GM23248 (cell line): Measurements from ENCODE around the gene SUSD2.

Source experiments
- EZH2 ChIP-seq: fragments of 200-600 bp; sonication (generic); IDR thresholded peaks from 2 replicates; pipeline ENCODE4 v1.6.1; 2018; ENCODE audit warnings: antibody characterized with exemption, mild to moderate bottlenecking; ENCODE audit not compliant: insufficient read depth, poor library complexity, severe bottlenecking
- EZH2phosphoT487 ChIP-seq: fragments of 200-600 bp; sonication (generic); IDR thresholded peaks from 2 replicates; pipeline ENCODE4 v1.6.1; 2018; ENCODE audit warnings: antibody characterized with exemption, moderate library complexity, mild to moderate bottlenecking, low read depth; ENCODE audit not compliant: insufficient read depth

GRCh38 chr22:24198682-24199052, 17.4 kb downstream of the SUSD2 start:
- TF ChIP-seq EZH2 (no peak), EZH2phosphoT487 (no peak)
